Dermis blood vessel endothelial cell (primary cell): Measurements from ENCODE around the gene RTEL1. TPM values are rescaled to one million over a fixed set of nuclear protein-coding genes. Genes with fewer than 3 reads are reported as not detected.
"Not testable (repeated sequence)": the region's sequence is repeated elsewhere in the genome, so short reads cannot be mapped to it uniquely, and the experiment has no call there.

Source experiments
- DNase-seq: peaks from one replicate; pipeline ENCODE4 v3.0.0; 2010
- total RNA-seq: library from RNA; depleted of rRNA; stranded (reverse); fragments of >200 nt; gene quantifications from 2 replicates; pipeline ENCODE4 v1.2.3, GENCODE V29; 2014

The RTEL1 gene
- 13.4 and 17.9 TPM in 2 replicates for total RNA-seq

GRCh38 chr20:63657937-63658748, at the start of gene RTEL1:
Gene RTEL1, plus strand, starts transcription at chr20:63658312. Its CDS starts 1,091 bp downstream, at chr20:63659403.
- peak; percentile 96 for DNase-seq

GRCh38 chr20:63610581-63611435, 47.3 kb upstream of the RTEL1 start:
- DNase-seq = no peak

- no peak for DNase-seq
Measured at GRCh38 chr20:63611646-63612045, 46.5 kb upstream of the RTEL1 start.

GRCh38 chr20:63612276-63612931, 45.7 kb upstream of the RTEL1 start:
- DNase-seq = no peak

GRCh38 chr20:63613863-63614594, 44.1 kb upstream of the RTEL1 start:
- DNase-seq = not testable (repeated sequence)

GRCh38 chr20:63617092-63617875, 40.8 kb upstream of the RTEL1 start:
- no peak for DNase-seq

GRCh38 chr20:63617876-63618265, 40.2 kb upstream of the RTEL1 start:
- no peak for DNase-seq

- no peak for DNase-seq
Measured at GRCh38 chr20:63618291-63618980, 39.7 kb upstream of the RTEL1 start.

- DNase-seq = no peak
Measured at GRCh38 chr20:63619086-63619485, 39.0 kb upstream of the RTEL1 start.

- no peak for DNase-seq
Measured at GRCh38 chr20:63619505-63619904, 38.6 kb upstream of the RTEL1 start.

- no peak for DNase-seq
Measured at GRCh38 chr20:63620991-63621390, 37.1 kb upstream of the RTEL1 start.

- no peak for DNase-seq
Measured at GRCh38 chr20:63622096-63622495, 36.0 kb upstream of the RTEL1 start.

- no peak for DNase-seq
Measured at GRCh38 chr20:63622732-63623131, 35.4 kb upstream of the RTEL1 start.

GRCh38 chr20:63624486-63624885, 33.6 kb upstream of the RTEL1 start:
- no peak for DNase-seq

- DNase-seq = peak; percentile 35
Measured at GRCh38 chr20:63625771-63626423, 32.2 kb upstream of the RTEL1 start.

GRCh38 chr20:63626424-63627128, 31.5 kb upstream of the RTEL1 start, which contains the start of gene GMEB2:
Gene GMEB2, minus strand, starts transcription at chr20:63627101. Its CDS starts 7,704 bp downstream, at chr20:63619397.
- peak; percentile 78 for DNase-seq

GRCh38 chr20:63627129-63627750, 30.9 kb upstream of the RTEL1 start:
- DNase-seq = peak; percentile 97

- no peak for DNase-seq
Measured at GRCh38 chr20:63627751-63628245, 30.3 kb upstream of the RTEL1 start.
